ENCODE measurements around the gene HOMER1.

- TF ChIP-seq POLR2A (IDR thresholded peaks at IDR 0.05) = no peak
- no peak for TF ChIP-seq CTCF (IDR thresholded peaks at IDR 0.05)
These were observed 20.2 kb downstream of the HOMER1 start for GRCh38 chr5:79493596-79494345.

Data from vagina (tissue), 2 donors.